Tibial nerve (tissue), 4 donors: ENCODE results near the gene GATA6. TPM values are rescaled to one million over a fixed set of nuclear protein-coding genes. Genes with fewer than 3 reads are reported as not detected.
"Not testable (repeated sequence)": the region's sequence is repeated elsewhere in the genome, so short reads cannot be mapped to it uniquely, and the experiment has no call there.

ENCODE experiments used
- DNase-seq, 2 donors: peaks; one replicate each; pipeline ENCODE4 v3.0.0-alpha.2; 2019; ENCODE audit warnings: low spot score in 2 of 2
- H3K27ac ChIP-seq, 4 donors: fragments of 200-600 bp; sonication (generic) in 3 of 4; one replicate each; pipeline ENCODE4 v1.5.1; 2017 to 2019; ENCODE audit warnings: mild to moderate bottlenecking in 1 of 4
- H3K27me3 ChIP-seq, 2 donors: fragments of 200-600 bp; sonication (generic) in 1 of 2; one replicate each; pipeline versions ENCODE4 v1.5.1 to v1.6.0; 2017 to 2019
- H3K36me3 ChIP-seq, 3 donors: fragments of 200-600 bp; sonication (generic); one replicate each; pipeline ENCODE4 v1.5.1; 2018 to 2019
- H3K4me1 ChIP-seq, 4 donors: fragments of 200-600 bp; sonication (generic) in 3 of 4; one replicate each; pipeline ENCODE4 v1.5.1; 2017 to 2019
- H3K4me3 ChIP-seq, 4 donors: fragments of 200-600 bp; sonication (generic) in 3 of 4; one replicate each; pipeline ENCODE4 v1.5.1; 2017 to 2019; ENCODE audit warnings: mild to moderate bottlenecking in 1 of 4, moderate library complexity in 1 of 4
- H3K9me3 ChIP-seq, 4 donors: fragments of 200-600 bp; sonication (generic) in 3 of 4; one replicate each; pipeline ENCODE4 v1.5.1; 2017 to 2019
- EP300 ChIP-seq, 2 donors: sonication (generic); formaldehyde crosslinking; IDR thresholded peaks; one replicate each; pipeline ENCODE4 v1.6.1; 2017; ENCODE audit warnings: antibody characterized with exemption in 2 of 2, mild to moderate bottlenecking in 1 of 2
- POLR2A ChIP-seq, 2 donors: fragments of 450-650 bp; IDR thresholded peaks; one replicate each; pipeline ENCODE4 v1.6.1; 2017; ENCODE audit warnings: antibody characterized with exemption in 2 of 2, mild to moderate bottlenecking in 2 of 2, moderate library complexity in 2 of 2
- WGBS, 2 donors: methylation state at CpG; one replicate each; pipeline ENCODE4 v1.1.5; 2018; 5-methylcytosine and 5-hydroxymethylcytosine counted together
- total RNA-seq, 4 donors: library from RNA; depleted of rRNA; stranded (reverse); fragments of >200 nt; gene quantifications; one replicate each; pipeline ENCODE4 v1.1.0, GENCODE V29; 2016
- TF ChIP-seq, protein P1 (sequence below), 5 experiments: fragments of 200-600 bp in 3 of 5; fragments of 450-650 bp in 2 of 5; sonication (generic) in 3 of 5; IDR thresholded peaks; one replicate each; pipeline ENCODE4 v1.5.1; 2016 to 2019; ENCODE audit warnings: antibody characterized with exemption in 5 of 5, mild to moderate bottlenecking in 3 of 5, moderate library complexity in 2 of 5

Gene GATA6
- total RNA-seq, 4 donors from 2014 or later = 4.2 to 8.4 (median 7.2) TPM

DNA sequence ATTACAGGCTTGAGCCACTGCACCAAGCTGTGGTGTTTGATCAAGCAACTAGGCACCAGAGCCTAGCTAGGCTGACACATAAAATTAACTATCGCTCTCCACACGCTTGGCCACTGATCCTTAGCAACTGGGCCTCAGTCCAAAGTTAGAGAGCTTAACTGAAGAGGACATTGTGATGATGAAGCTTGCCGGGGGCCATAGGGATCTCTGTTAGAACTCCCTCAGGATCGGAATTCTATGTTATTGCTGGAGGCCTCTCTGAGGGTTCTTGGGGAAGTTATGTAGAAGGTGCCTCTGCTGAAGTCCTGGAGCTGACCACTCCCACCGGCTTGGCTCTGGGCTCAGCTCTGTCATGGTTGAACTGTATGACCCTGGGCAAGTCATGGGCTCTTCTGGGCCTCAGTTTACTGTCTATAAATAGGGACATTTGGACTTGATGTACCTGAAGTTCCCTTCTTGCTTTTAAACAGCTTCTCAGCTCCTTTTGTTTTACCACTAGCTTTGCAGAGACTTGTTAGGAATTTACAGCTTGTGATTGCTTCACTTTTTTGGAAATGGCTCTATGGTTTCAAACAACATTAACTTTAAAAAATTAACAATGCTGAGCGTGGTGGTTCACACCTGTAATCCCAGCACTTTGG, 44.1 kb downstream of the GATA6 start:
- Histone ChIP-seq H3K4me3 (no peak overlapping the region), H3K27me3 (no peaks in the 10 kb centered on the region), H3K36me3 (no peaks in the 10 kb centered on the region), H3K4me1 (peaks cover 0 to 5% (median 0%) of the 10 kb centered on the region in 4 donors), H3K9me3 (no peaks in the 10 kb centered on the region), H3K27ac (no peak overlapping the region)
- TF ChIP-seq POLR2A (IDR thresholded peaks at IDR 0.05) (no peak), EP300 (IDR thresholded peaks at IDR 0.05) (no peak)
- TF ChIP-seq, protein P1, sequence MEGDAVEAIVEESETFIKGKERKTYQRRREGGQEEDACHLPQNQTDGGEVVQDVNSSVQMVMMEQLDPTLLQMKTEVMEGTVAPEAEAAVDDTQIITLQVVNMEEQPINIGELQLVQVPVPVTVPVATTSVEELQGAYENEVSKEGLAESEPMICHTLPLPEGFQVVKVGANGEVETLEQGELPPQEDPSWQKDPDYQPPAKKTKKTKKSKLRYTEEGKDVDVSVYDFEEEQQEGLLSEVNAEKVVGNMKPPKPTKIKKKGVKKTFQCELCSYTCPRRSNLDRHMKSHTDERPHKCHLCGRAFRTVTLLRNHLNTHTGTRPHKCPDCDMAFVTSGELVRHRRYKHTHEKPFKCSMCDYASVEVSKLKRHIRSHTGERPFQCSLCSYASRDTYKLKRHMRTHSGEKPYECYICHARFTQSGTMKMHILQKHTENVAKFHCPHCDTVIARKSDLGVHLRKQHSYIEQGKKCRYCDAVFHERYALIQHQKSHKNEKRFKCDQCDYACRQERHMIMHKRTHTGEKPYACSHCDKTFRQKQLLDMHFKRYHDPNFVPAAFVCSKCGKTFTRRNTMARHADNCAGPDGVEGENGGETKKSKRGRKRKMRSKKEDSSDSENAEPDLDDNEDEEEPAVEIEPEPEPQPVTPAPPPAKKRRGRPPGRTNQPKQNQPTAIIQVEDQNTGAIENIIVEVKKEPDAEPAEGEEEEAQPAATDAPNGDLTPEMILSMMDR (IDR thresholded peaks at IDR 0.05) = no peak
- 60 to 74% methylated on average over 6 of the region's 6 CpGs for WGBS, 2 donors
- DNase-seq = no peak

DNA sequence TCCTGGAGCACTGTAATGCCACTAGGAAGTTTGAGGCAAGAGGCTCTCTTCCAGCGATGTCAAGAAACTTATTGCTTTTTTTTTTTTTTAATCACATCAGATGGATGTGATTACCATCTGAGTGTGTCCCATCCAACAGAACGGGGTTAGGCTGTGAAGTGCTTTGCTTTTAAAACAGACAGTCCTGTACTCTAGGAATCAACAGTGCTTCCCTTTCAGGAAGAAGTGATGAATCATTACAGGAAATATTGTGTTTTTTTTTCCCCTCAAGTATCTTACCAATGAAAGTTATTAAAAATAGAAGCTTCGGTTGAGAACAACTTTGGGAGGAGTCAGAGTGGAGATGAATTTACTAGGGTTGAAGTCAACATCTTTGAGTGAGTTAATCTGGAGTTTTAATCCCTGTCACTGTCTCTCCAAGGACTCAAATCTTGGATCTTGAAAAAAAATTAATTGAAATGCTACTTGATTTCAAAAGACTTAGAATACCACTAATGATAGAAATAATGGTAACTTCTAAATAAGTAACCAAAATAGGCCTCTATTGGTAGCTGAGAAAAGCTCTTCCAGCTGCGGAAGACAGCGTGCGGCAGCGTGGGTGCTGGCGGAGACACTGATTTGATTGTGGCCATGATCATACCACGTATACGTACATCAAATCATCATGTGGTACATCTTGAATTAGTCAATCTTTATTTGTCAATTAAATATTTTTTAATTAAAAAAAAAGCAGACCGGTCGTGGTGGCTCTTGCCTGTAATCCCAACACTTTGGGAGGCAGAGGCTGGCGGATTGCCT, 45.5 kb downstream of the GATA6 start:
- no peak overlapping the region for H3K27ac ChIP-seq
- no peak for DNase-seq
- H3K36me3 ChIP-seq = no peaks in the 10 kb centered on the region
- TF ChIP-seq POLR2A (IDR thresholded peaks at IDR 0.05) (no peak), EP300 (IDR thresholded peaks at IDR 0.05) (peak in 1 of 2 donors; percentile 38)
- no peak overlapping the region for H3K4me3 ChIP-seq
- H3K27me3 ChIP-seq = no peaks in the 10 kb centered on the region
- no peaks in the 10 kb centered on the region for H3K9me3 ChIP-seq
- H3K4me1 ChIP-seq = peaks cover 0 to 5% (median 0%) of the 10 kb centered on the region in 4 donors
- WGBS, 2 donors = 77 to 78% methylated on average over 13 of the region's 13 CpGs

DNA sequence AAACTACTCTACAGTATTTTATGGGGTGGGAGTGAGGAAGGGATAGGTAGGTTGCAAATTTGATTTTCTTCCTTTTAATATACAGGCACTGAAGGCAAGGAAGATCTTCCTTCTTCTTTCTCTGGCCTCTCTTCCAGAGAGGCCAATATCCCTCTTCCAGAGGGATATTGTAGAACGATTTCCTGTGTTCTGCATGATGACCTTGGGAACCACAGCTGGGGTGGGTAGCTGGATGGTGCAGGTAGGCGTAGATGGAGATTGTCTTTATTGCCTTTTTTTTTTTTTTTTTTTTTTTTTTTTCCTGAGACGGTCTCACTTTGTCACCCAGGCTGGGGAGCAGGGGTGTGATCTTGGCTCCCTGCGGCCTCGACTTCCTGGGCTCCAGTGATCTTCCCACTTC, 49.4 kb downstream of the GATA6 start:
- TF ChIP-seq POLR2A (IDR thresholded peaks at IDR 0.05) = no peak
- no peak for TF ChIP-seq EP300 (IDR thresholded peaks at IDR 0.05)
- TF ChIP-seq, protein P1 (IDR thresholded peaks at IDR 0.05) = no peak
- H3K4me1 ChIP-seq = peaks cover 0 to 5% (median 0%) of the 10 kb centered on the region in 4 donors
- H3K27me3 ChIP-seq = no peaks in the 10 kb centered on the region
- no peaks in the 10 kb centered on the region for H3K9me3 ChIP-seq
- DNase-seq = no peak
- H3K27ac ChIP-seq = no peak overlapping the region
- no peak overlapping the region for H3K4me3 ChIP-seq
- H3K36me3 ChIP-seq = no peaks in the 10 kb centered on the region
- whole genome bisulfite sequencing, 2 donors = 76 to 88% methylated on average over 5 of the region's 5 CpGs

DNA sequence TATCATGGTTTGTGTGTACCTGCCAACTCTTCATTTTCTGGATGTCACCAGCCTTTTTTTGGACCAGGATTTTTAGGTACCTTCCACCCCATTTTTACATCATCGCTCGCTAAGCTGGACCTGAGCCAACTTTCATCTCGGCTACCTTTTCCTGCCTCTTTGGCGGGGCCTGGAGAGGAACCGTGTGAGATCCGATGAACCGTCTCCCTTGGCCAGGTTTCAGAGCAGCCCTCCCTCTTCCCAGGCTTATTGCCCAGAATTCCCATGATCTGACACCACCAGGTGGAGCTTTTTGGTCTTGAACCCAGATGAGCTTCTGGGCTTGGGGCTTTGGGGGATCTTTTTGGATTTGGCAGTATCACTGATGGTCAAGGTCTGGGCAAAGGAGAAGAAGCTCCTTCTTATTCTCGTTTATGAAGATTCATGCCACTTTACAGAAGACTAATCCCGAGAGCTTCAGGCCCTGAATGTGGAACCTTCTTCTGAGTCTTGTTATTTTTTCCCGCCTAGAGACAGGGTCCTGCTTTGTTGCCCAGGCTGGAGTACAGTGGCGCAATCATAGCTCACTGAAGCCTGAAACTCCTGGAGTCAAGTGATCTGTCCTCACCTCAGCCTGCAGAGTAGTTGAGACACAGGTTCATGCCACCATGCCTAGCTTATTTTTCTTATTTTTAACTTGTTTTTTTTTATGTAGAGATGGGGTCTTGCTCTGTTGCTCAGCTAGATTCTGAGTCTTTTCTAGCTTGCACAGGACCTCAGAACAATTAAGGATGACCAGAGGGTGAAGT, 50.4 kb downstream of the GATA6 start:
- no peaks in the 10 kb centered on the region for H3K27me3 ChIP-seq
- no peak for DNase-seq
- no peaks in the 10 kb centered on the region for H3K4me1 ChIP-seq
- WGBS, 2 donors = 73 to 79% methylated on average over 11 of the region's 11 CpGs
- H3K9me3 ChIP-seq = no peaks in the 10 kb centered on the region
- no peak overlapping the region for H3K4me3 ChIP-seq
- no peak overlapping the region for H3K27ac ChIP-seq
- H3K36me3 ChIP-seq = no peaks in the 10 kb centered on the region
- TF ChIP-seq, protein P1 (IDR thresholded peaks at IDR 0.05) = no peak
- no peak for TF ChIP-seq EP300 (IDR thresholded peaks at IDR 0.05)
- TF ChIP-seq POLR2A (IDR thresholded peaks at IDR 0.05) = no peak

DNA sequence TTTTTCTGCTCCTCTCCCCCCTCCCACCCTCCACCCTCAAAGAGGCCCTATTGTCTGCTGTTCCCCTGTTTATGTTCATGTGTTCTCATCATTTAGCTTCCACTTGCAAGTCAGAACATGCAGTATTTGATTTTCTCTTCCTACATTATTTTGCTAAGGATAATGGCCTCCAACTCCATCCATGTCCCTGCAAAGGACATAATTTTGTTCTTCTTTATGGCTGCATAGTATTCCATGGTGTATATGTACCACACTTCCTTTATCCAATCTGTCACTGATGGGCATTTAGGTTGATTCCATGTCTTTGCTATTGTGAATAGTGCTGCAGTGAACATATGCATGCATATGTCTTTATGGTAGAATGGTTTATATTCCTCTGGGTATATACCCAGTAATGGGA, 51.2 kb downstream of the GATA6 start:
- H3K4me1 ChIP-seq, H3K36me3 ChIP-seq, H3K9me3 ChIP-seq, H3K27ac ChIP-seq, H3K27me3 ChIP-seq, DNase-seq, H3K4me3 ChIP-seq: not testable (repeated sequence)

DNA sequence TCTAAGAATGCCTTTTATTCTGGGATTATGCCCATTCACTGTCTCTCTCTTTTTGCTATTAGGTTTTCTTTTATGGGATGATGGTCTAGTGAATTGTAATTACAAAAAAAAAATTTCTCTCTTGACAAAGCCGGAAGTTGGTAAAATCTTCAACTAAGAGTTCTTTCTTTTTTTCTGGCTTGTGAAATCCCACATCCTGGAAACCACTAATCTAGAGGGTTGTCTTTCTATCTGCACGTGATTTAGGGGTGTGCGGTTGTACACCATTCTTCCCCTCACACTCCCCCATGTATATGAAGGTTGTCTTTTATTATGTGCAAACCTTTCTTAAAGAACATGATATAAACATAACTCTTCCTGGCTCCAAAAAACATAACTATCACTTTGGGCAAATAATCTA, 52.0 kb downstream of the GATA6 start:
- no peaks in the 10 kb centered on the region for H3K4me1 ChIP-seq
- no peak overlapping the region for H3K4me3 ChIP-seq
- no peaks in the 10 kb centered on the region for H3K36me3 ChIP-seq
- no peaks in the 10 kb centered on the region for H3K27me3 ChIP-seq
- TF ChIP-seq EP300 (IDR thresholded peaks at IDR 0.05) = no peak
- DNase-seq = no peak
- no peaks in the 10 kb centered on the region for H3K9me3 ChIP-seq
- 55 to 60% methylated on average over 3 of the region's 3 CpGs for WGBS, 2 donors
- no peak overlapping the region for H3K27ac ChIP-seq
